Activated CD8-positive, alpha-beta memory T cell treated with anti-CD3 and anti-CD28 coated beads for 48 hours (primary cell): Measurements from ENCODE around the gene RALGPS1.

Experiments used
- DNase-seq, 3 experiments: peaks; one replicate each; pipeline ENCODE4 v3.0.0-alpha.2; 2020; ENCODE audit warnings: low read depth in 2 of 3, low spot score in 2 of 3

RALGPS1 gene

DNA sequence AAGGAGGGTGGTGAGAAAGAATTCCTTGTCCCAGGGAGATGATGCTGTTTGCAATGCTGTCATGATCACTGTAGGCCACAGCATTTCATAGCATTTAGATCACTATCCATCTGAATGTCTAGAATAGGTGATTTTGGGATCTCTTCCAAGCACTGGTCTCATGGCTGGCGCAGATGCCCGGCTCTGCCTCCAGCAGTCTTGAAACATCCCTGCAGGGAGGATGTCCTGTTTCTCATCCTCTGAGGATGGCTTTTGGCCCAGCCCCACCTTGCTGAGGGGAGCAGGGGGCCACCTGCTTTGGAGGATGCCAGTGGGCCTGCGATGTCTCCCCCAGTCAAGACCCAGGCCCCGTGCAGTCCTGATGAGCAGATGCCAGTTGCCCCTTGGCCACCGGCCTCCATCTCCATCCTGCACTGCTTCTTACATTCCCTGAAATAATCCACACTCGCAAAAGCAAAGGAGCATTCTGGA is 286.5 kb downstream of the RALGPS1 start:
- no peak for DNase-seq

DNA sequence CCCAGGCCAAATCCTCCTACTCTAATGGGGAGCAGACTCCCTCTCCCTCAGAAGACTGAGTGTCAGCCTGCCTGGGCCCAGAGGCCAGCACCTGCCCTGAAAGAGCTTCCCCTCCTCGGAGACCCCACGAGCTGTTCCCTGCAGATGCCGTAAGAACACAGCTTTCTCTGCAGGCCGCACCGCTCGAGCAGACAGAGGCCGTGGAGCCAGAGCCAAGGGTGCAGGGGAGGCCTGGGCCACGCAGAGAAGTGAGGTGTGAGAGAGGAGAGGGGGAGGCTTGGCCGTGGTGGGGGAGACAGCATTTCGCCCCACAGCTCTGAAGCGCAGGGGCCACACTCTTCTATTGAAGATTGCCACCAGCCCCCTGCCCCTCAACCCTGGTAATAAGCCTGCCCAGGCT is 287.1 kb downstream of the RALGPS1 start:
- DNase-seq, result no peak

DNA sequence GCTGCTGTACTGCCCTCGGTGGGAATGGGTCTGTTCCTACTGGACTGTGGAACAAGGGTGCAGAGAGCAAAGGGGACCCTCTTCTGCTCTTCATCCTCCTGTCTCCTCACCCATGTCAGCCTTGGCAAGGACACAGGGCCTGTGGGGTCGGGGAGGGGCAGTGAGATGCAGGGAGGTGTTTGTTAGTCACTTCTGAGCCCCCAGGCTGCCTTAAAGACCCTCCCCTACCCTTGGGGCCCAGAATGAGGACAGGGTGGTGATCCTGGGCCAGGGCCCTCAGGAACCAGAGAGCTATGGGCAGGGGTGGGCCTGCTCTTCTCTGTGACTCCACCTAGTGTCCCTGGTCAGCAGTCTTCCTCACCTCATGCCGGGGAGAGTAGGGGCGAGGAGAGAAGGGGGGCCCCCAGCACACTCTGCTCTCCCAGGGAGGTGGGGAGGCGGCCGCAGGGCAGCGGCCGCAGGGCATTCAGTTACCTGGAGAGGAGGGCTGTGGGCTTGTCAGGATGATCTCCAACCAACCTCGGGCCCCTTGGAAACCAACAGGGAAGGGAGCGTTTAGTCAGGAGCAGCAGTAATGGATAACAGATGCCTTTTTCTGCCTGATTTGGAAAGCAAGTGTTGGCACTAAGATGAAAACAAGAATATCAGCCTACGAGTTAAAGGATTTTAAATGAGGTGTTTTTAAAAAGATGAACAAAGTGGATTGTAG is 288.0 kb downstream of the RALGPS1 start:
- DNase-seq, result no peak

DNA sequence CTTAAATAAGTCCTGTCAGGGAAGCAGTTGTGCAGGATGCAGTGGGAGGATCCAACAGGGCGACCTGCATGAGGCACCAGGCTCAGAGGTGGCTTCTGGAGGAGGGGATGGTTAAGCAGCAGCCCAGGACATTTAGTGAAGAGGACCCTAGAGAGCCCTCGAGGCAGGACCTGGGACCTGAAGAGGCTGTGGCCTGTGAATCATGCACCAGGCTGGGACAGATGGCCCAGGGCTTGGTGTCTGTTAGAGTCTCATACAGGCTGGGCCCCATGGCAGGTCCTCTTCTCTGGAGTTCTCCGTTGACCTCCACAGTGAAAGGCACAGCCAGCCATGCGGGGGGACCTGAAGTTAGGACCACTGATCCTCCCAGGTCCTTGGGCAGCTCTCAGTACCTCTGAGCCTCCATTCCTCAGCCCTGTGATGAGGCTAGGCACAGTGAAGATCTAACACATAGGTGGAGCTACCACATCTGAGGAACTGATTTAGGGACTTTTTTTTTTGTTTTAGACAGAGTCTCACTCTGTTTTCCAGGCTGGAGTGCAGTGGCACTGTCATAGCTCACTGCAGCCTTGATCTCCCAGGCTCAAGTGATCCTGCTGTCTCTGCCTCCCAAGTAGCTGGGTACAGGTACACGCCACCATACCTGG is 289.2 kb downstream of the RALGPS1 start:
- DNase-seq, result no peak

DNA sequence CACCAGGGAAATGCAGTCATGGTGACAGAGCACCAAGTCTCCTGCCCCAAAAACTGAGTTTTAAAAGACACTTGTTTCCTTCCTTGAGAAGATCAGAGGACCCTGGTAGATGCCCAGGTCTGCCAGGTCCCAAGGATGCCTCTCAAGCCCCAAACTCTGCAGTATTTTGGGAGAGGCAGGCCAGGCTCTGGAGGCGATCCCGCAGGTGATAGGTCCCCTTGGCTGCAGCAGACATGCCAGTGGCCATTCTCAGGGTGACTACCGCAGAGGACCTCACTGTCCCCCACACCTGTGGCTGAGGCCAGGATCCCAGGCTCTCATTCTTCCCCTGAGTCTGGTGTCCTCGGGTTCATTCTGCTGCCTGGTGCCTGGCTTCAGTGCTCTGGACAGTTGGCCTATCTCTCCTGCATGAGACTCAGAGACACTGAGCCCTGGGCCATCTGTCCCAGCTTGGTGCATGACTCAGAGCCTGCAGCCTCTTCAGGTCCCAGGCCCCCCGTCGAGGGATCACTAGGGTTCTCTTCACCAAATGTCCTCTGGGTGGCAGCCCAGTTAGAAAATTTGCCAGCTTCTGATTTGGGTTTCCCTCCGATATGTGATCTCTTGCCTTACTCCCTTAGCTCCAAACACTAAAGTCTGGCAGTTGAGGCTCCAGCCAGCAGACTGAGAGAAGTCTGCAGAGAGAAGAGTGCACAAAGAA is 290.3 kb downstream of the RALGPS1 start:
- no peak for DNase-seq

DNA sequence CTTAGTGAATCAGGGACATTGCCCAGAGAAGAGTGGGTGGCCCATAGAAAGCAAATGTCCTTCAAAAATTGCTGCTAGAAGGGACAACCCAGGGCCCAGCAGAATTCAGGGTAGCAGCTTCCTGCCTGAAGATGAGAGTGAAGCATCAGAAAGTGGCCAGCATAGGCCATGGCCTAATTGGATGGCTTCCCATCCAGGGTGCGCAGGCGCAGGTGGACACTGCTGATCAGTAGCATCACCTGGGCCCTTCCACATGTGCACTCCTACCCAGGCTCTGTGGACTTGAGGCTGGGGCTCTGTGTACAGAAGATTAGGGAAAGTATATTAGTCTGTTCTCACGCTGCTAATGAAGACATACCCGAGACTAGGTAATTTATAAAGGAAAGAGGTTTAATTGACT is 291.4 kb downstream of the RALGPS1 start:
- DNase-seq, result no peak

DNA sequence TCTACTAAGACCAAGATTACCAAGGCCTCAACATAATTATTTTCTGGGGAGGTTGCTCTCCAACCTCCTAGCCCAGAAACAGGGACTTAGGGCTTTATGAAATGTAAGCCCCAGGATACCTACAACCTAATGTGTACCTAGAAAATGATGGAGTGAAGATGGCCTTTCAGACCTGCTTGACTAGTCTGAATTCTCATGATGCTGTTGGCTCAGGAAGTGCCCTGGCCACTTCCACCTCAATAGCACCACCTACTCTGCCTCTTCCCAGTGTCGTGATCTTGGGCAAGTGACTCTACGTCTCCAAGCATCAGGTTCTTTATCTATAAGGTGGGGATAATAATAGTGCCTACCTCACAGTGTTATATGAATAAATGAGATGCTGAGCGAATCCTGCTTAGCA is 292.1 kb downstream of the RALGPS1 start:
- no peak for DNase-seq

DNA sequence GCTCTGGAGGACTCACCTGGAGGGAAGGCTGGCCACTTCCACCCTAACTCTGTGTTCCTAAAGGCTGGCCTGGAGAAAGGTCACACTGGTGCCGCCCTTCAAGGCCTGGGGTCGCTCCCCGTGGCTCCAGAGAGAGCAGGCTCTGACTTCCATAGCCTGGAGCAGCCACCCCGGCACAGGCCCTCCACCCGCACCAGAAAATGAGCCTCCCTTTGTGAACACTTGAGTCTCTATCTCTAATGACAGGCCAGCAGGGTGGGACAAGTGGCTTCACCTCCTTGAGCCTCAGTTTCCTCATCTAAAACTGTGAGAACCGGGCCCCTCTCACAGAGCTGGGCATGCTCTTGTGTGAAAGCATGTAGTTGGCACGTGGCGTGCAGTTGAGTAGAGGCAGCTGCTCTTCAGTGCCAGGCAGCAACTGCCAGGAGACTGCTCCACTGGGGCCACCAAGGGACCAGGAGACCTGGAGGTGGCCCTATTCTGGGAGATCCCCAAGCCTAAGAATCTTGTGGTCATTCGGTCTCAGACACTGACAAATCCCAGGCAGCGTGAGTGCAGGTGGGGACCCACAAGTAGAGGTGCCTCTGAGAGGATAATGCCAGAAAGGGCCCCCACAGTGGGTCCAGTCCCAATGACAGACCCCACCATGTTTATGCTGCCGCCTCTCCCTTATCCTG is 293.3 kb downstream of the RALGPS1 start:
- DNase-seq, result no peak

DNA sequence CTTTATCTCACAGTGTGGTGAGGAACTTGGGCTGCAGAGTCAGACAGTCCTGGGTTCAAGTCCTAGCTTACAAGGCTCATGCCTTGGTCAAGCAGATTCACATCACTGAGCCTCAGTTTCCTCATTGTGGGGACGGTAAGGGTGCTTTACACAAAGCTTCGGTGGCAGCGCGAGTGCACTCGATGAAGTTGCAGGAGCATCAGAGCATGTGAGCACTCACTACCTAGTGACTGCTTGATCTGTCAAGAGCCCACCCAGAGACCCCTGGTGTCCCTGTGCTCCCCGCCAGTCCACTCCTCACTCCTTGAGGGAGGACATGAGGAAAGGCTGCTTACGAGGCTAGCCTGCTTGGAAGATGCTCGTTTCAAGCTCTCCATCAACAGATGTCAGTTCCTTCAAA is 293.8 kb downstream of the RALGPS1 start:
- DNase-seq, result no peak

DNA sequence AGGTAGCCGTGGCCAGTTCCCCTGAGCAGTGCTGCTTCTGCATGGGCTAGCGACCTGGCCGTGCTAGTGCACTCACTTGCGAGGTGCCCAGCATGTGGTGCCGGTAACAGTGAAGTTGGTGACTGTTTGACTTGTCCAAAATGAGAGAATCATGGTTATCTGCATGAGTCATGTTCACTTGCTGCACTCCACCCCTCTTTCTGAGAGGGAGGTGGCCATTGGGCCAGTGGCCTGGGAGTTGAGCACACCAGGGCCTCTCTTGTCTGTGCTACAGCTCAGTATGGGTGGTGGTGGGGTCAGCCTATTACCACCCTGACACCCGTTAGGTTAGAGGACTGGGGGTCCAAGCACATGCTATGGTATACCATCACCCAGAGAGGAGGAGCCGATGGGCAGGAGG is 294.6 kb downstream of the RALGPS1 start:
- no peak for DNase-seq

DNA sequence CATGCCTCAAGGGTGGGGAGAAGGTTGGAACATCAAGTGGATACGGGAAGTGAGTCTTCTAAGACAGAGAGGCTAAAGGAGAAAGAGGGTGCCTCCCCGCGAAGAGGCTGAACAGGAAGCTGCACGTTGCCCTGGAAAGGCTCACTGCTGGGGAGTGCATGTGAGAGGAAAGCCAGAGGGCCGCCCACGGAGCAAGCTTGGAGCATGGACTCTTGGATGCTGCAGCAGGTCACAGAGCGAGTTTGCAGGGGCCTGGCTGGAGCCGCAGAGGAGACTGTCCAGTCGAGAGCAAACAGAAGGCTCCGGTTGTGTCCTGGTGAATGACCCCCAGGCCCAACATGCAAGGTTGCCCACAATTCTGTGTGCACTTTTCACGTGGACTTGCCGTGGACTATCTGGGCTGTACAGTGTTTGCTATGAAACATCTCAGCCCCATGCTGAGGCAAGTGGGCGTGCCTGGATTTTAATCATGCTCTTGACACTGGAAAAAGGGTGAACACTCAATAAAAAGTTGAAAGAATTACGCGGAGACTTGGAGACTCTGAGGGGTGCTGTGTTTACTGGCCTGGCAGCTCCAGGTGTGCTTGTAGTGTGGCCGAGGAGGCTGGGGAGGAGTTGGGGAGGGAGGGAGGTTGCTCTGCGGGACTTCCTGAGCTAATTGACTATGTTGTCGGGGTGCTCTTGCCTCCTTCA is 295.5 kb downstream of the RALGPS1 start:
- DNase-seq, result no peak

DNA sequence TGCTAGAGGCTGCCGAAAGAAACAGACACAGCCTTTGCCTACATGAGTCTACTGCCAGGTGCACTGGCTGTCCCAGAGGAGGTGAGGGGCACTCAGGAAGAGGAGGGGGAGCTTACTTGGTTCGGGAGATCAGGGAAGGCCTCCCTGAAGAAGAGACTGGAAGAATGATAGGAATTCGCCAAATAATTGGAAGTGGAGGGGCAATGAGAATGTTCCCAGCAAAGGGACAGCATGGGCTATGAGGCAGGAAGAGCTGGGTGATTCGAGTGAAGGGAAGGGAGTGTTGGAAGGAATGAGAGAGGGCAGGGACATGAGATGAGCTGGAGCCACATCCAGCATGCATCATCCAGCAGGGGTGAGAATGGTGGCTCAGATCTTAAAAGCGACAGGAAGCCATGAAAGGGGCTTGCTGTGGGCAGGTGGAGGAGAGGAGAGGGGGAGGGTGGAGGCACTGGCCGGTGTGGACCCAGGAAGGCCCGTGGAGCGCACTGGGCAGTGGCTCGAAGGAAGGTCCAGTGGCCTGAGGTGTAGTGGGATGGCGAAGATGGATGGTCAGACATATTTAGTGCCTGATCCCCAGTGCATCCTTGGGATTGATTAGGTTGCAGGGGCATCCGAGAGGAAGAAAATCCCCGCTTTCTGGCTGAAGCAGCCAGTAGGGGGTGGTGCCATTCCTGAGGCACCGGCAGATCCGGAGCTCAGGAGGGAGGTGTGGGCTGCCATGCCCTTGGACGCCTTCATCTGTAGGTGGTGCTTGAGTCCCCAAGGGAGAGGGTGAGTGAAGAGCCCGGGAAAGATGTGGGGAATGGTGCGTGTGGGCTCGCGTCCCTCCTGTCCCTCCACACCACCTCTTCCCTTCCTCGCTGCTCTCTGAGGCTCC is 296.5 kb downstream of the RALGPS1 start:
- DNase-seq, result no peak

DNA sequence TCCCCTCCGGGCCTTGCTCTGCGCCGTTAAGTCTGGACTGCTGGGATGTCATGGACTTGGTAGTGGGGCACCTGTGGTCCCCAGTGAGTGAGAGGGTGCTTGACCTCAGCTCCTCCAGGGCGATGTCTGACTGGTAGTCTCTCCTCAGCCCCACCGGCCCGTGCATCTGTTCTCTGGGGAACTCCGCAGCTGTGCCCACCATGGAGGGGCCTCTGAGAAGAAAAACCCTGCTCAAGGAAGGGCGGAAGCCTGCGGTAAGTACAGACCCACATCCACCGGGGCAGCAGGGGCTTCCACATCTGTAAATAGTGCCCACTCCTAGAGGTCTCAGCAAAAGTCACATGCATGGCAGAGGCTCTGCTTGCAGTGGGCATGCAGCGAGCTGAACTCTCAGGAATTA is 297.4 kb downstream of the RALGPS1 start:
- DNase-seq, result no peak

DNA sequence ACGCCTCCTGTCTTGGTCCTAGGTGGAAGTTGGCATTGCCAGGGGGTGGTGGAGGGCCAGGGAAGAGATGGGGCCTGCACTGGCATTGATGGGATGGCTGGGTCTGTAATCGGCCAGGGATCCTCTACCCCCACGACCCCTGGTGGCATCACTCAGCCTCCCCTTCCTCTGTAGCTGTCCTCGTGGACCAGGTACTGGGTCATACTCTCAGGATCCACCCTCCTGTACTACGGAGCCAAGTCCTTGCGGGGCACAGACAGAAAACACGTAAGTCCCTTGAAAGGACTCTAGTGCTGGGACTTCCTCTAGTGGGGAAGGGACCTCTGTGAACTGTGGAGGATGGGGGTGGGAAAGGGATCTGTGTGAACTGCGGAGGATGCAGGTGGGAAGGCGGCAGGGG is 297.9 kb downstream of the RALGPS1 start:
- no peak for DNase-seq

DNA sequence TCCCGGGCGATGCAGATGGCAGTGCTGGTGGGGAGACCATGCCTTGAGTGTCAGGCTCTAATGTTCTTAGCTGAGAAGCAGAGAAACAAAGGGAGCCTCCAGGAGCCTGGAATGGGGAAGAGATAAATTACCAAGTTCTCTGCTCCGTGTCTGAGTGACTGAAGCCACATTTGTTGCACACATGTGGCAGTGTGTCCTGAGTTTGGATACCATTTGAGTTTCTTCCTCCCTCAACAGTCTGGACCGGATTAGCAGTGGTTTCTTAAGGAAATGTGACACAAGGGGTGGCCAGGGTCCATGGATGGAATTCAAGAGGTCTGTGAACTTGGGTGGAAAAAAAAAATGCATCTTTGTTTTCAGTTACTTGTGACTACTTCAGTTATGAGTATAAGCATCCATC is 299.3 kb downstream of the RALGPS1 start:
- no peak for DNase-seq

DNA sequence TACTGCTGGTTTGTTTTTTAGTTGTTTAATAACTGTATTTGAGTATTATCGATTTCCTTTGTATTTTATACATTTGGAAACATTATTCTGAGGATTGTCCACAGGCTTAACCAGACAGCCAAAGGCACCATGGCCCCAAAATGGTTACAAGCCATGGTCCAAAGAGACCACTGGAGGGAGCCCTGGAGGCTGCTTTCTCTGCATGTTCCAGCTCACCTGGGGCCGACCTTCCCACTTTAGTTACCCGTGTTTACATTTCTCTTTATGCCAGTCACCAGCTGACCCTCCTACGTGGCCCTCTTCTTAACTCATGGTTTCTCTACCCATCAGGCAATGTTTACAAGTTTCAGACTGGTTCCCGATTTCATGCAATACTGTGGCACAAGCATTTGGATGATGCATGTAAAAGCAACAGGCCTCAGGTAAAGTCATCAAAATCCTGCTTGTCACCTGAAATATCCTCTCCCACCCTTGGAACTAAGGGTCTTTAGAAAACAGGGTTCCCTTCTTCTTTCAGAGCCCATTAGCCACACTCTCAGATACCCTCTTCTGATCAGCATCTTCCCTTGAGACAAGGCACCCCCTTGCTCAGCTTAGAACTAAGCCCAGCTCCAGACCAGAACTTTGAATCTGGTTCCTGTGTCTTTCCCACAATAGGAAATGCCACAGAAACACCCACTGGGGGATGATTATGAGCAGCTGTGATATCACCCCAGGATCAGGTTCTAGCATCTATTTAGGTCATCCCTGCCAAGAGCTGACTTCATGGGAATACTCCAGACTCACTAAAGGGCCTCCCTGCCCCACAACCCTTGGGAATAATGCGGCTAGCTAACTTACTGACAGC is 300.1 kb downstream of the RALGPS1 start:
- peak in 2 of 3 experiments; percentile 32 to 33 for DNase-seq

DNA sequence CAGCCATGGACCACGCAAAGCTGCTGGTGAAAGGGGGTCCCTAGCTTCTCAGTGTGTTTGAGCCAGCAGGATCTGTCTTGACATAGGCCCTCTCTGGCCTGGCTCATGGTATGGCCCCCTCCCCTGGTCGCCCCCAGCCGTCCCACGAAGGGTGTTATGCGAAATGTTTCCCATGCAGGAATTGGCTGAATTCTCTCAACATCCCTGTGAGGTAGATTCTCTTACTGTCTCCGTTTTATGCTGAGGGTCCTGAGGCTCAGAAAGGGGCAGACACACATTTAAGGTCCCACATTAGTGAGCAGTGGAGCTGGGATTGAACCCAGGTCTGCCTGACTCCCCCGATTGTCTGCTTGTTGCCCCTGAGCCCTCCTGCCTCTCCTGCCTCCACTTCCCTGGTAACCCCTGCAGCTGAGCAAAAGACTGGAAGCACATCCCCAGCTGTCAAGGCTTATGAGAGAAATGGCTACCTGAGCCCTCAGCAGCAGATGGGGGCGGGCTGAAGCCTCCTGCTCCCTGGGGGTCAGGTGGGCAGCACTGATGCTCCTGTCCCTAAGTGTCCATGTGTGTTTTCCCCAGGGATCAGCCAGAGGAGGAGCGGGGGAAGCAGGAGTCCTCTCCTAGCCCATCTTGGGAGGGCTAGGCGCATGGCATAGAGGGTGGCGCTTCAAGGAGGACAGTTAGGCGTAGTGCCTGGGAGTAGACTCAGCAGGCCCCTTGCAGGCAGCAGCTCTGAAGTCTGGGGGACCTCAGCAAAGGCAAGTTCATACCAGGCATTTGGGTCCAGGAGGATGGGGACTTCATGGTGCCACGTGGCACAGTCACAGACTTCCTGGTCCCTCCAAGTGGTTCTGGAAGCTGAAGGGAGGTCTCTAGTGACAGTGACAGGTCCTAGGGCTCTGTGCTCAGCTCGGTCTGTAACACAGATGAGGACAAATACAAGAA is 301.0 kb downstream of the RALGPS1 start:
- DNase-seq, result no peak

DNA sequence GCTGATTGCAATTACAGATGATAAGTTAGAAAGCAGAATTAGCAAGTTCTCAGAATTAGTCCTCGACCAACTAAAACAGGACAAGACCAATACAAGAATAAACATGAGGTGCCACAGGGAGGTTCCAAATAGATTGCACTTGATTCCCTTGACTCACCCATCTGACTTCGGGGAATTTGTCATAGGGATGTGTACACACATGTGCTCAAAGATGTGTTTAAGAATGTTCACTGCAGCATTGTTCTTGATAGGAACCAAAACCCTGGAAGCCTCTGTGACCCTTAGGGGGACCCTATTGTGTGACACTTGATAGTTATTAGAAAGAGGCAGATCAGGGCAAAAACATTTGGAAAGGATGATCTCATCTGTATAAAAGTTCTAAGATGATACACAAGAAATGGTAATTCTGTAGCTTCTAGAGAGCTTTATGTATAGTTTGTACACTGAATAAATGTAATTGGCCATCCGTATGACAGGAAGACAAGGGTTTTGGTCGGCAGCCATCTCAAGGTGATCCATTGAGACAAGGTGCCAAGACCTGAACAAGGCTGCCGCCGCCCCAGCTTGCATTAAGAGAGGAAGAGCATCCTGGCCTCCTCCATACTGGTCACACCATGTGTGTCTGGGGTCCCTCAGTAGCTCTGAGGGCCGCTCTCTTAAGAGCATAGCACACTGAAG is 301.8 kb downstream of the RALGPS1 start:
- DNase-seq, result no peak
